Articular chondrocyte of knee joint (primary cell): ENCODE data around the gene DNER. TPM values are rescaled to one million over a fixed set of nuclear protein-coding genes. Genes with fewer than 3 reads are reported as not detected.

Experiments used
- small RNA-seq: library from RNA; depleted of rRNA; stranded (forward); fragments of <200 nt; gene quantifications from one replicate; pipeline ENCODE3, GENCODE V24; 2012
- total RNA-seq: library from RNA; depleted of rRNA; stranded (reverse); fragments of >200 nt; gene quantifications from 2 replicates; pipeline ENCODE4 v1.2.3, GENCODE V29; 2012

DNER gene, protein sequence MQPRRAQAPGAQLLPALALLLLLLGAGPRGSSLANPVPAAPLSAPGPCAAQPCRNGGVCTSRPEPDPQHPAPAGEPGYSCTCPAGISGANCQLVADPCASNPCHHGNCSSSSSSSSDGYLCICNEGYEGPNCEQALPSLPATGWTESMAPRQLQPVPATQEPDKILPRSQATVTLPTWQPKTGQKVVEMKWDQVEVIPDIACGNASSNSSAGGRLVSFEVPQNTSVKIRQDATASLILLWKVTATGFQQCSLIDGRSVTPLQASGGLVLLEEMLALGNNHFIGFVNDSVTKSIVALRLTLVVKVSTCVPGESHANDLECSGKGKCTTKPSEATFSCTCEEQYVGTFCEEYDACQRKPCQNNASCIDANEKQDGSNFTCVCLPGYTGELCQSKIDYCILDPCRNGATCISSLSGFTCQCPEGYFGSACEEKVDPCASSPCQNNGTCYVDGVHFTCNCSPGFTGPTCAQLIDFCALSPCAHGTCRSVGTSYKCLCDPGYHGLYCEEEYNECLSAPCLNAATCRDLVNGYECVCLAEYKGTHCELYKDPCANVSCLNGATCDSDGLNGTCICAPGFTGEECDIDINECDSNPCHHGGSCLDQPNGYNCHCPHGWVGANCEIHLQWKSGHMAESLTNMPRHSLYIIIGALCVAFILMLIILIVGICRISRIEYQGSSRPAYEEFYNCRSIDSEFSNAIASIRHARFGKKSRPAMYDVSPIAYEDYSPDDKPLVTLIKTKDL
- total RNA-seq, result 0.78 and 1.7 TPM in 2 replicates

DNA sequence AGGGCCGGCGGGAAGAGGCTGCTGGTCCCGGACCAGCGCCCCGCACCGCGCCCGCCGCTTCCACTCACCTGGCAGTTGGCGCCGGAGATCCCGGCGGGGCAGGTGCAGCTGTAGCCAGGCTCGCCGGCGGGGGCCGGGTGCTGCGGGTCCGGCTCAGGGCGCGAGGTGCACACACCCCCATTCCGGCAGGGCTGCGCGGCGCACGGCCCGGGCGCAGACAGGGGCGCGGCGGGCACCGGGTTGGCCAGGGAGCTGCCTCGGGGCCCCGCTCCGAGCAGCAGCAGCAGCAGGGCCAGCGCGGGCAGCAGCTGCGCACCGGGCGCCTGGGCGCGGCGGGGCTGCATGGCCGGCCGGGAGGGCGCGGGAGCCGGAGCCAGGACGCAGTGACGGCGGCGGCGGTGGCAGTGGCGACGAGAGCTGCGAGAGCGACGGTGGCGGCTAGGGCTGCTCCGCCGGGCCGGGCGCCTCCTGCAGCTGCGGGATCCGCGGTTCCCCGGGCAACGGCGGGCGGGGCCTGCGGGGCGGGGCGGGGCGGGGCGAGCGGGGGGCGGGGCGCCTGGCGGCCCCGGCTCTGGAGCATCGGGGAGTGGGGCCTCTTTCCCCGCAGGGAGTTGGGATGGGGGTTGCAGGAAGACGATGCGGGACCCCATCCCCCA is at the start of gene DNER:
Gene DNER (minus strand): TSS at position 476 of the 656 bp plus-strand sequence. CDS start 132 bp downstream, at position 344.

Small RNA genes within 50 kb of the gene (small RNA-seq; reads per million reads assigned to genes)
- not detected for gene RNU7-9P

Other genes starting within 250 kb of the DNER start
- gene TRIP12, start 207.5 kb upstream of the DNER start, total RNA-seq, result 194 and 258 TPM in 2 replicates
- gene FBXO36, start 207.9 kb upstream of the DNER start, total RNA-seq, result 6.5 and 6.8 TPM in 2 replicates